Inflammatory macrophage (primary cell): ENCODE data around the gene ZFR.
"Not testable (repeated sequence)": the region's sequence is repeated elsewhere in the genome, so short reads cannot be mapped to it uniquely, and the experiment has no call there.

ENCODE experiments used
- DNase-seq, 2 donors: peaks; one replicate each; pipeline ENCODE4 v3.0.0-alpha.2; 2020 to 2022

The ZFR gene

GRCh38 chr5:32319392-32319791 lies 125.1 kb downstream of the ZFR start:
- DNase-seq, result no peak

GRCh38 chr5:32317041-32317440 lies 127.5 kb downstream of the ZFR start:
- DNase-seq, result peak in 1 of 2 donors; percentile 8

GRCh38 chr5:32315221-32316014 lies 129.1 kb downstream of the ZFR start:
- peak; percentile 38 to 59 for DNase-seq

GRCh38 chr5:32314658-32315057 lies 129.9 kb downstream of the ZFR start:
- no peak for DNase-seq

GRCh38 chr5:32314152-32314488 lies 130.4 kb downstream of the ZFR start:
- DNase-seq, result not testable (repeated sequence)

GRCh38 chr5:32312595-32313332 lies 131.8 kb downstream of the ZFR start, which contains the start of gene MTMR12:
Gene MTMR12 (minus strand): TSS chr5:32312939. CDS start chr5:32312838, 101 bp downstream.
- peak; percentile 100 for DNase-seq

- peak in 1 of 2 donors; percentile 29 for DNase-seq
These were observed 132.3 kb downstream of the ZFR start for GRCh38 chr5:32312197-32312594.

GRCh38 chr5:32311404-32312196 lies 132.9 kb downstream of the ZFR start:
- DNase-seq, result no peak

GRCh38 chr5:32309761-32310160 lies 134.8 kb downstream of the ZFR start:
- peak; percentile 49 to 54 for DNase-seq

GRCh38 chr5:32308946-32309345 lies 135.6 kb downstream of the ZFR start:
- DNase-seq, result peak; percentile 66 to 75

GRCh38 chr5:32307769-32308194 lies 136.8 kb downstream of the ZFR start:
- no peak for DNase-seq

- peak; percentile 74 to 82 for DNase-seq
These were observed 139.9 kb downstream of the ZFR start for GRCh38 chr5:32304622-32305021.
